Testis (tissue), 3 donors: ENCODE data around the gene CDK16. TPM values are rescaled to one million over a fixed set of nuclear protein-coding genes. Genes with fewer than 3 reads are reported as not detected.

Source experiments
- DNase-seq: peaks from one replicate; pipeline ENCODE4 v3.0.0-alpha.2; 2019
- H3K27ac ChIP-seq, 2 donors: fragments of 200-600 bp; sonication (generic); one replicate each; pipeline ENCODE4 v1.5.1; 2019
- H3K27me3 ChIP-seq: fragments of 200-600 bp; sonication (generic); one replicate; pipeline ENCODE4 v1.5.1; 2019
- H3K36me3 ChIP-seq: fragments of 200-600 bp; sonication (generic); one replicate; pipeline ENCODE4 v1.5.1; 2017; ENCODE audit warnings: low read depth; ENCODE audit errors: missing control alignments
- H3K4me1 ChIP-seq: fragments of 200-600 bp; sonication (generic); one replicate; pipeline ENCODE4 v1.5.1; 2019
- H3K4me3 ChIP-seq, 2 donors: fragments of 200-600 bp; sonication (generic); one replicate each; pipeline ENCODE4 v1.5.1; 2017 to 2019
- H3K9me3 ChIP-seq: fragments of 200-600 bp; sonication (generic); one replicate; pipeline ENCODE4 v1.5.1; 2017
- POLR2A ChIP-seq: fragments of 450-650 bp; IDR thresholded peaks from one replicate; pipeline ENCODE4 v1.6.1; 2017; ENCODE audit warnings: antibody characterized with exemption, mild to moderate bottlenecking, moderate library complexity
- WGBS, 2 donors: methylation state at CpG; one replicate each; pipeline ENCODE4 v1.1.5; 2018; 5-methylcytosine and 5-hydroxymethylcytosine counted together
- intact Hi-C: fragments of 100-400 bp; cut with DNase I; formaldehyde crosslinking; loops from one replicate; pipeline ENCODE4 v1.15.1; 2023; ENCODE audit warnings: low total_unique reads
- polyA plus RNA-seq: library from polyadenylated mRNA; stranded (reverse); fragments of 350-450 nt; fragmentation: Illumina TruSeq; extraction: RNeasy Lipid Tissue Mini Kit (QIAGEN cat#74804); gene quantifications from one replicate; pipeline ENCODE4 v1.2.3, GENCODE V29; 2014; ENCODE audit warnings: low read depth, low replicate concordance; ENCODE audit not compliant: insufficient read depth
- total RNA-seq, 2 donors: library from RNA; depleted of rRNA; stranded (reverse); fragments of >200 nt; gene quantifications; one replicate each; pipeline ENCODE4 v1.2.3, GENCODE V29; 2016
- TF ChIP-seq, protein P1 (sequence below), 3 experiments: fragments of 450-650 bp in 2 of 3; fragments of 200-600 bp in 1 of 3; sonication (generic) in 1 of 3; IDR thresholded peaks; one replicate each; pipeline ENCODE4 v1.5.1; 2016 to 2019; ENCODE audit warnings: antibody characterized with exemption in 3 of 3, mild to moderate bottlenecking in 2 of 3, moderate library complexity in 1 of 3

The CDK16 gene
- total and polyA plus RNA-seq, 3 donors from 2014 or later, result 122 to 245 (median 195) TPM

DNA sequence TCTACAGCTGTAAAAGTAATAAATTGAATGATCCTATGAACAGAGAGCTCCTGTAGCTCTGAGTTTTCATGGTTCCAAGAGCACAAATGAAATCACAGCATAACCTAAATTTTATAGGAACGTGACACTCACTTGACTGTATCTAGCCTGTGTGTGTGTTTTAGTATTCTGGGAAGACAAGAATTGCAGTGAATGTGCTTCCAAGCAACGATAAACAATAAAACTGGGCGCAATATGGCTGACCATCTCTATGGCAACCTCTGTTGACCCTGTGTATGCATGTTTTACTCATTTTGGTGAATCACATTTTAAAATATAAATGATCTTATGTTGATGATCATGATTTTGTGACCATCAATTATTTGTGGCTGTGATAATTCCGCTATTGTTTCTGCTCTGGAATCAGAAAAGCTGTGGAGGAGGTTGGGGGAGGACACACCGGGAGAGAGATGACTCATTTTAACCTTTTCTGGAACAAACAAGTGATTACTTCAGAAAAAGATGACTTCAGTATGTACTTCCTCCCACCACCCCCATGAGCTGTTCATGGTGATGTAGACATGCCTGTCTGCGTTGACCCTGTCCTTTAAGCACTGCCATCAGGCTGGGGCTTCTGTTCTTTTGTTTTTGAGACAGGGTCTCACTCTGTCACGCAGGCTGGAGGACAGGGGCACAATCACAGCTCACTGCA, 46.1 kb downstream of the CDK16 start:
- TF ChIP-seq POLR2A, result no peak
- TF ChIP-seq, protein P1, sequence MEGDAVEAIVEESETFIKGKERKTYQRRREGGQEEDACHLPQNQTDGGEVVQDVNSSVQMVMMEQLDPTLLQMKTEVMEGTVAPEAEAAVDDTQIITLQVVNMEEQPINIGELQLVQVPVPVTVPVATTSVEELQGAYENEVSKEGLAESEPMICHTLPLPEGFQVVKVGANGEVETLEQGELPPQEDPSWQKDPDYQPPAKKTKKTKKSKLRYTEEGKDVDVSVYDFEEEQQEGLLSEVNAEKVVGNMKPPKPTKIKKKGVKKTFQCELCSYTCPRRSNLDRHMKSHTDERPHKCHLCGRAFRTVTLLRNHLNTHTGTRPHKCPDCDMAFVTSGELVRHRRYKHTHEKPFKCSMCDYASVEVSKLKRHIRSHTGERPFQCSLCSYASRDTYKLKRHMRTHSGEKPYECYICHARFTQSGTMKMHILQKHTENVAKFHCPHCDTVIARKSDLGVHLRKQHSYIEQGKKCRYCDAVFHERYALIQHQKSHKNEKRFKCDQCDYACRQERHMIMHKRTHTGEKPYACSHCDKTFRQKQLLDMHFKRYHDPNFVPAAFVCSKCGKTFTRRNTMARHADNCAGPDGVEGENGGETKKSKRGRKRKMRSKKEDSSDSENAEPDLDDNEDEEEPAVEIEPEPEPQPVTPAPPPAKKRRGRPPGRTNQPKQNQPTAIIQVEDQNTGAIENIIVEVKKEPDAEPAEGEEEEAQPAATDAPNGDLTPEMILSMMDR (IDR thresholded peaks at IDR 0.05), result no peak
- Histone ChIP-seq H3K27ac (peak overlapping the region in 1 of 2 donors; percentile 10), H3K36me3 (no peaks in the 10 kb centered on the region), H3K9me3 (no peaks in the 10 kb centered on the region), H3K4me3 (no peak overlapping the region), H3K4me1 (peaks cover 5% of the 10 kb centered on the region), H3K27me3 (no peaks in the 10 kb centered on the region)
- intact Hi-C loops, result no loop called here
- peak; percentile 54 for DNase-seq
- 54 to 55% methylated on average over 7 of the region's 7 CpGs for WGBS, 2 donors

DNA sequence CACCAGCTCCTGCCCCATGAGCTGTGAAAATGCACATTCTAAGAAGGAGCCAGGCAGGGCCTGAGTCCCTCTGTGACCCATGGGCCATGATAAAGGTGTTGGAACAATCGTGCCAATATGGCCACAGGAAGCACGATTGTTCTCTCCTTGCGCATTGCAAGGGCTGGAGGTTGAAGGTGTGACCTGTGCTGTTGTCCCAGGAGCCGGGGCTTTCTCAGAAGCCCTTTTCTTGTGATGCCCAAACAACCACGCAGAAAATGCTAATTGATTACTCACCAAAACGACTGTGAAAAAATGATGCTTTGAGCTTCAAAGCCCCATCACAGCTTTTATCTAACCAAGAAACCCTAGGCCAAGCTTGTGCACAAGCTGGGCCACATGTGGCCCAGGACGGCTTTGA, 48.2 kb downstream of the CDK16 start:
- H3K27ac ChIP-seq, result peak overlapping the region; percentile 19 to 59
- H3K36me3 ChIP-seq, result no peaks in the 10 kb centered on the region
- TF ChIP-seq POLR2A, result no peak
- TF ChIP-seq, protein P1 (IDR thresholded peaks at IDR 0.05), result no peak
- no peak for DNase-seq
- H3K9me3 ChIP-seq, result no peaks in the 10 kb centered on the region
- 77 to 83% methylated on average over 4 to 6 of the region's 7 CpGs for WGBS, 2 donors
- peaks cover 5% of the 10 kb centered on the region for H3K4me1 ChIP-seq
- intact Hi-C loops, result no loop called here
- no peak overlapping the region for H3K4me3 ChIP-seq
- H3K27me3 ChIP-seq, result no peaks in the 10 kb centered on the region

DNA sequence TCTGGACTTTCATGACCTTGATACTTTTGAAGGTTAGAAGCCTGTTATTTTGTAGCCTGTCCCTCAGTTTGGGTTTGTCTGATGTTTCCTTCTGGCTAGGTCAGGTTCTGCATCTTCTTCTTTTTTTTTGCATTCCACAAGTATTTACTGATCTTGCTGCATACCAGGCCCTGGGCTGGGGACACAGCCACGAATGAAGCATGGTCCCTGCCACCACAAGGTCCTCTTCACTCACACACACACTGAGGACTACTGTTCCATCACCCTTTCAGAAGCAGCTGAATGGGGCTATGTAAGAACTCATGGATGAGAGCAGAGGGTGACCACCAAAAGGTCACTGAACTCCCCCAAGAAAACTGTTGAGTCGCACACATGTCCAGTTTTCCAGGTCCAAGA, 53.5 kb downstream of the CDK16 start:
- Histone ChIP-seq H3K4me1 (peaks cover 1% of the 10 kb centered on the region), H3K9me3 (no peaks in the 10 kb centered on the region), H3K4me3 (no peak overlapping the region), H3K27ac (no peak overlapping the region), H3K36me3 (no peaks in the 10 kb centered on the region), H3K27me3 (no peaks in the 10 kb centered on the region)
- TF ChIP-seq POLR2A, result no peak
- TF ChIP-seq, protein P1 (IDR thresholded peaks at IDR 0.05), result no peak
- intact Hi-C loops, result no loop called here
- DNase-seq, result no peak
- 40 to 57% methylated on average over 1 to 2 of the region's 2 CpGs for WGBS, 2 donors

- no peak for TF ChIP-seq POLR2A
- TF ChIP-seq, protein P1 (IDR thresholded peaks at IDR 0.05), result no peak
Measured at GRCh38 chrX:47273011-47273730, 54.7 kb downstream of the CDK16 start.

More at GRCh38 chrX:47273011-47273730, 54.7 kb downstream of the CDK16 start:
- intact Hi-C loops, result no loop called here
- H3K36me3 ChIP-seq, result no peaks in the 10 kb centered on the region
- DNase-seq, result no peak
- H3K27ac ChIP-seq, result no peak overlapping the region
- H3K27me3 ChIP-seq, result no peaks in the 10 kb centered on the region
- no peaks in the 10 kb centered on the region for H3K4me1 ChIP-seq
- 73% methylated on average over 7 of the region's 7 CpGs; no CpG with 5 or more reads in 1 of the 2 donors for WGBS, 2 donors
- H3K9me3 ChIP-seq, result no peaks in the 10 kb centered on the region
- H3K4me3 ChIP-seq, result no peak overlapping the region
